Upper lobe of left lung (tissue), 4 donors: ENCODE results near the gene DTL.

Experiments
- EP300 ChIP-seq, 4 donors: sonication (generic); formaldehyde crosslinking; IDR thresholded peaks; one replicate each; pipeline ENCODE4 v1.5.1; 2017; ENCODE audit warnings: antibody characterized with exemption in 4 of 4, control low read depth in 2 of 4
- POLR2A ChIP-seq, 4 donors: fragments of 450-650 bp; IDR thresholded peaks; one replicate each; pipeline ENCODE4 v1.5.1; 2016 to 2017; ENCODE audit warnings: antibody characterized with exemption in 4 of 4, mild to moderate bottlenecking in 2 of 4
- POLR2AphosphoS5 ChIP-seq, 2 donors: sonication (generic); formaldehyde crosslinking; IDR thresholded peaks; one replicate each; pipeline ENCODE4 v1.5.1; 2017; ENCODE audit warnings: antibody characterized with exemption in 2 of 2
- TF ChIP-seq, protein P1 (sequence below), 6 experiments: fragments of 450-650 bp in 4 of 6; fragments of 200-600 bp in 2 of 6; sonication (generic) in 2 of 6; IDR thresholded peaks; one replicate each; pipeline ENCODE4 v1.5.1; 2016 to 2019; ENCODE audit warnings: antibody characterized with exemption in 6 of 6

DNA sequence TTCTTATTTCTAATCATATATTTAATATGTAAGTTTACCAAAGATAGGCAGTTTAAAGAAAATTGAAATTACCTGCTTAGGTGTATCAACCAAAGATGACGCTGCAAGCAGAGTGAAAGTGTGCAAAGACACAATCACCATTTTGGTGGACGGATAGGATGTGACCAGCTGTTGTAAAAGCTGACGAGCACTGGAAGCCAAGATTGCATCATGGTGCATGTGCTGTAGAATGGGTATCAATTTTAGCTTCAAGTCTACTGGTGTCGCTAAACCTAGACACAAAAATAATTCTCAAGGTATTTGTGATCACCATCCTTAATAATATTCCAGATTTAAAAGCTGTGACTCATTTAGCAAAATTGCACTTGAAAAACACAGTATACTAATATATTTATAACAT, 28.4 kb upstream of the DTL start:
- TF ChIP-seq, protein P1, sequence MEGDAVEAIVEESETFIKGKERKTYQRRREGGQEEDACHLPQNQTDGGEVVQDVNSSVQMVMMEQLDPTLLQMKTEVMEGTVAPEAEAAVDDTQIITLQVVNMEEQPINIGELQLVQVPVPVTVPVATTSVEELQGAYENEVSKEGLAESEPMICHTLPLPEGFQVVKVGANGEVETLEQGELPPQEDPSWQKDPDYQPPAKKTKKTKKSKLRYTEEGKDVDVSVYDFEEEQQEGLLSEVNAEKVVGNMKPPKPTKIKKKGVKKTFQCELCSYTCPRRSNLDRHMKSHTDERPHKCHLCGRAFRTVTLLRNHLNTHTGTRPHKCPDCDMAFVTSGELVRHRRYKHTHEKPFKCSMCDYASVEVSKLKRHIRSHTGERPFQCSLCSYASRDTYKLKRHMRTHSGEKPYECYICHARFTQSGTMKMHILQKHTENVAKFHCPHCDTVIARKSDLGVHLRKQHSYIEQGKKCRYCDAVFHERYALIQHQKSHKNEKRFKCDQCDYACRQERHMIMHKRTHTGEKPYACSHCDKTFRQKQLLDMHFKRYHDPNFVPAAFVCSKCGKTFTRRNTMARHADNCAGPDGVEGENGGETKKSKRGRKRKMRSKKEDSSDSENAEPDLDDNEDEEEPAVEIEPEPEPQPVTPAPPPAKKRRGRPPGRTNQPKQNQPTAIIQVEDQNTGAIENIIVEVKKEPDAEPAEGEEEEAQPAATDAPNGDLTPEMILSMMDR (IDR thresholded peaks at IDR 0.05) = no peak
- TF ChIP-seq EP300 (IDR thresholded peaks at IDR 0.05) (no peak), POLR2A (IDR thresholded peaks at IDR 0.05) (no peak), POLR2AphosphoS5 (IDR thresholded peaks at IDR 0.05) (no peak)
